K562 (cell line): ENCODE results near the gene C2orf42. TPM values are rescaled to one million over a fixed set of nuclear protein-coding genes. Genes with fewer than 3 reads are reported as not detected.

Experiments
- CAMTA2 ChIP-seq: fragments of 250-450 bp; sonication (Bioruptor Pico); conservative IDR thresholded peaks from 2 replicates; pipeline ENCODE4 v1.5.1; 2022
- HSF4 ChIP-seq: fragments of 250-450 bp; sonication (Bioruptor Pico); IDR thresholded peaks from 2 replicates; pipeline ENCODE4 v2.1.2; 2022; ENCODE audit warnings: mild to moderate bottlenecking, moderate library complexity, borderline replicate concordance
- KAT7 ChIP-seq: sonication (generic); formaldehyde crosslinking; IDR thresholded peaks from 2 replicates; pipeline ENCODE4 v1.8.0; 2022; ENCODE audit warnings: missing genetic modification reagents, mild to moderate bottlenecking, borderline replicate concordance
- TEAD4 ChIP-seq, 2 experiments: sonication (generic) in 1 of 2; formaldehyde crosslinking in 1 of 2; IDR thresholded peaks; 2 replicates each; pipeline versions ENCODE4 v1.6.1 to v1.8.0; 2012 to 2022; ENCODE audit warnings: borderline replicate concordance in 1 of 2, inconsistent platforms in 1 of 2, low read length in 1 of 2, mild to moderate bottlenecking in 1 of 2, missing genetic modification reagents in 1 of 2
- ZNF217 ChIP-seq: sonication (generic); formaldehyde crosslinking; IDR thresholded peaks from 2 replicates; pipeline ENCODE4 v1.8.0; 2022; ENCODE audit warnings: mild to moderate bottlenecking, missing genetic modification reagents
- ZNF232 ChIP-seq: sonication (generic); formaldehyde crosslinking; IDR thresholded peaks from 2 replicates; pipeline ENCODE4 v1.8.0; 2022; ENCODE audit warnings: mild to moderate bottlenecking, missing genetic modification reagents
- ZNF384 ChIP-seq: IDR thresholded peaks from 2 replicates; pipeline ENCODE4 v1.6.1; 2012; ENCODE audit warnings: low read depth, low read length, improper control_type of control experiment
- ZNF76 ChIP-seq: fragments of 250-450 bp; sonication (Bioruptor Pico); IDR thresholded peaks from 2 replicates; pipeline ENCODE4 v1.4.0; 2020; ENCODE audit warnings: mild to moderate bottlenecking, moderate library complexity, borderline replicate concordance
- ZNF780A ChIP-seq: fragments of 250-450 bp; sonication (Bioruptor Pico); IDR thresholded peaks from 2 replicates; pipeline ENCODE4 v1.5.0; 2021; ENCODE audit warnings: mild to moderate bottlenecking
- polyA plus RNA-seq, 8 experiments: library from polyadenylated mRNA; depleted of rRNA in 4 of 8; stranded (reverse) in 5 of 8; unstranded in 3 of 8; fragments of >200 nt; fragmentation: Nextera tagmentation in 2 of 8; fragmentation: Illumina TruSeq in 1 of 8; extraction: Ambion mirVana in 2 of 8; extraction: Trizol in 1 of 8; gene quantifications; 2 replicates each; pipeline versions ENCODE4 v1.2.1 to v1.2.3, GENCODE V29; 2011 to 2014; ENCODE audit warnings: inconsistent platforms in 1 of 8, missing spikeins in 1 of 8
- total RNA-seq, 7 experiments: library from RNA; depleted of rRNA in 6 of 7; stranded (reverse); fragments of >200 nt in 6 of 7; fragmentation: Illumina TruSeq in 2 of 7; extraction: Trizol in 2 of 7; gene quantifications; 2 replicates each; pipeline versions ENCODE4 v1.2.1 to v1.2.3, GENCODE V29; 2011 to 2021; ENCODE audit warnings: low replicate concordance in 1 of 7
- TF ChIP-seq, protein P1 (sequence below): fragments of 450-650 bp; IDR thresholded peaks from 2 replicates; pipeline ENCODE4 v1.6.1; 2016; ENCODE audit warnings: mild to moderate bottlenecking, moderate library complexity
- TF ChIP-seq, protein P2 (sequence below): fragments of 250-450 bp; sonication (Bioruptor Pico); IDR thresholded peaks from 2 replicates; pipeline ENCODE4 v1.8.0; 2022; ENCODE audit warnings: inconsistent platforms
- TF ChIP-seq, protein P3 (sequence below): fragments of 250-450 bp; sonication (Bioruptor Pico); IDR thresholded peaks from 2 replicates; pipeline ENCODE4 v1.8.0; 2022; ENCODE audit warnings: inconsistent platforms, mild to moderate bottlenecking, moderate library complexity, borderline replicate concordance

The C2orf42 gene
- total and polyA plus RNA-seq, 9 of the 15 experiments (the other 6 are each of a cell fraction or from before 2014, with no cell fraction given) = 4.6 to 10.9 (median 7.5) TPM

DNA sequence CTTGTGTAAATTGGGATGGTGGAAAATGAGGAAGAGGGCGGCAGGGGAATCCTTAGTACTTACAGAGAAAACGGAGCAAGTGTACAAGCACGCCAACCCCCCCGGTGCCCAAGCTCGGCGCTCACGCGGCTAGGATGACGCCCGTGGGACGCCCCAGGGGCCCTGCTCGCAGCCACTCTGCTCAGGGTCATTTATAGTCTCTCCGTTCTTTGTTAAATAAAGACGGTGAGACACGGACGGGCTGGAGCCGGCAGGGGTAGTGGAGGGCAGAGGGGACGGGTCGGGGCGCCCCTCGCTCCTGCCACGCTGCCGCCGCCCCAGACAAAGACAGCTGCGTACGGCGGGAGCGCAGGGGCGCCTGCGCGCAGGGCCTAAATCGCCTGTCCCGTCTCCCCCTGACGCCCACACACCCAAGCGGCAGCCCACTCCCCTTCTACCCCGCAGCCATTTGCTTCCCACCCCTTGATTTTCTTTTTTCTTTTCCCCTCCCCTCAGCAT, 65.8 kb downstream of the C2orf42 start (continued):
- TF ChIP-seq, protein P1, sequence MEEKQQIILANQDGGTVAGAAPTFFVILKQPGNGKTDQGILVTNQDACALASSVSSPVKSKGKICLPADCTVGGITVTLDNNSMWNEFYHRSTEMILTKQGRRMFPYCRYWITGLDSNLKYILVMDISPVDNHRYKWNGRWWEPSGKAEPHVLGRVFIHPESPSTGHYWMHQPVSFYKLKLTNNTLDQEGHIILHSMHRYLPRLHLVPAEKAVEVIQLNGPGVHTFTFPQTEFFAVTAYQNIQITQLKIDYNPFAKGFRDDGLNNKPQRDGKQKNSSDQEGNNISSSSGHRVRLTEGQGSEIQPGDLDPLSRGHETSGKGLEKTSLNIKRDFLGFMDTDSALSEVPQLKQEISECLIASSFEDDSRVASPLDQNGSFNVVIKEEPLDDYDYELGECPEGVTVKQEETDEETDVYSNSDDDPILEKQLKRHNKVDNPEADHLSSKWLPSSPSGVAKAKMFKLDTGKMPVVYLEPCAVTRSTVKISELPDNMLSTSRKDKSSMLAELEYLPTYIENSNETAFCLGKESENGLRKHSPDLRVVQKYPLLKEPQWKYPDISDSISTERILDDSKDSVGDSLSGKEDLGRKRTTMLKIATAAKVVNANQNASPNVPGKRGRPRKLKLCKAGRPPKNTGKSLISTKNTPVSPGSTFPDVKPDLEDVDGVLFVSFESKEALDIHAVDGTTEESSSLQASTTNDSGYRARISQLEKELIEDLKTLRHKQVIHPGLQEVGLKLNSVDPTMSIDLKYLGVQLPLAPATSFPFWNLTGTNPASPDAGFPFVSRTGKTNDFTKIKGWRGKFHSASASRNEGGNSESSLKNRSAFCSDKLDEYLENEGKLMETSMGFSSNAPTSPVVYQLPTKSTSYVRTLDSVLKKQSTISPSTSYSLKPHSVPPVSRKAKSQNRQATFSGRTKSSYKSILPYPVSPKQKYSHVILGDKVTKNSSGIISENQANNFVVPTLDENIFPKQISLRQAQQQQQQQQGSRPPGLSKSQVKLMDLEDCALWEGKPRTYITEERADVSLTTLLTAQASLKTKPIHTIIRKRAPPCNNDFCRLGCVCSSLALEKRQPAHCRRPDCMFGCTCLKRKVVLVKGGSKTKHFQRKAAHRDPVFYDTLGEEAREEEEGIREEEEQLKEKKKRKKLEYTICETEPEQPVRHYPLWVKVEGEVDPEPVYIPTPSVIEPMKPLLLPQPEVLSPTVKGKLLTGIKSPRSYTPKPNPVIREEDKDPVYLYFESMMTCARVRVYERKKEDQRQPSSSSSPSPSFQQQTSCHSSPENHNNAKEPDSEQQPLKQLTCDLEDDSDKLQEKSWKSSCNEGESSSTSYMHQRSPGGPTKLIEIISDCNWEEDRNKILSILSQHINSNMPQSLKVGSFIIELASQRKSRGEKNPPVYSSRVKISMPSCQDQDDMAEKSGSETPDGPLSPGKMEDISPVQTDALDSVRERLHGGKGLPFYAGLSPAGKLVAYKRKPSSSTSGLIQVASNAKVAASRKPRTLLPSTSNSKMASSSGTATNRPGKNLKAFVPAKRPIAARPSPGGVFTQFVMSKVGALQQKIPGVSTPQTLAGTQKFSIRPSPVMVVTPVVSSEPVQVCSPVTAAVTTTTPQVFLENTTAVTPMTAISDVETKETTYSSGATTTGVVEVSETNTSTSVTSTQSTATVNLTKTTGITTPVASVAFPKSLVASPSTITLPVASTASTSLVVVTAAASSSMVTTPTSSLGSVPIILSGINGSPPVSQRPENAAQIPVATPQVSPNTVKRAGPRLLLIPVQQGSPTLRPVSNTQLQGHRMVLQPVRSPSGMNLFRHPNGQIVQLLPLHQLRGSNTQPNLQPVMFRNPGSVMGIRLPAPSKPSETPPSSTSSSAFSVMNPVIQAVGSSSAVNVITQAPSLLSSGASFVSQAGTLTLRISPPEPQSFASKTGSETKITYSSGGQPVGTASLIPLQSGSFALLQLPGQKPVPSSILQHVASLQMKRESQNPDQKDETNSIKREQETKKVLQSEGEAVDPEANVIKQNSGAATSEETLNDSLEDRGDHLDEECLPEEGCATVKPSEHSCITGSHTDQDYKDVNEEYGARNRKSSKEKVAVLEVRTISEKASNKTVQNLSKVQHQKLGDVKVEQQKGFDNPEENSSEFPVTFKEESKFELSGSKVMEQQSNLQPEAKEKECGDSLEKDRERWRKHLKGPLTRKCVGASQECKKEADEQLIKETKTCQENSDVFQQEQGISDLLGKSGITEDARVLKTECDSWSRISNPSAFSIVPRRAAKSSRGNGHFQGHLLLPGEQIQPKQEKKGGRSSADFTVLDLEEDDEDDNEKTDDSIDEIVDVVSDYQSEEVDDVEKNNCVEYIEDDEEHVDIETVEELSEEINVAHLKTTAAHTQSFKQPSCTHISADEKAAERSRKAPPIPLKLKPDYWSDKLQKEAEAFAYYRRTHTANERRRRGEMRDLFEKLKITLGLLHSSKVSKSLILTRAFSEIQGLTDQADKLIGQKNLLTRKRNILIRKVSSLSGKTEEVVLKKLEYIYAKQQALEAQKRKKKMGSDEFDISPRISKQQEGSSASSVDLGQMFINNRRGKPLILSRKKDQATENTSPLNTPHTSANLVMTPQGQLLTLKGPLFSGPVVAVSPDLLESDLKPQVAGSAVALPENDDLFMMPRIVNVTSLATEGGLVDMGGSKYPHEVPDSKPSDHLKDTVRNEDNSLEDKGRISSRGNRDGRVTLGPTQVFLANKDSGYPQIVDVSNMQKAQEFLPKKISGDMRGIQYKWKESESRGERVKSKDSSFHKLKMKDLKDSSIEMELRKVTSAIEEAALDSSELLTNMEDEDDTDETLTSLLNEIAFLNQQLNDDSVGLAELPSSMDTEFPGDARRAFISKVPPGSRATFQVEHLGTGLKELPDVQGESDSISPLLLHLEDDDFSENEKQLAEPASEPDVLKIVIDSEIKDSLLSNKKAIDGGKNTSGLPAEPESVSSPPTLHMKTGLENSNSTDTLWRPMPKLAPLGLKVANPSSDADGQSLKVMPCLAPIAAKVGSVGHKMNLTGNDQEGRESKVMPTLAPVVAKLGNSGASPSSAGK = peak; percentile 88
- TF ChIP-seq ZNF76 (CRISPR knock-in tag) (no peak), HSF4 (CRISPR knock-in tag) (no peak), ZNF384 (no peak), KAT7 (no peak), ZNF232 (CRISPR knock-in tag) (no peak; the same call in 1 of the 2 replicates), TEAD4 (IDR thresholded peaks at IDR 0.05; ENCODE audit: low read length) (no peak), TEAD4 (CRISPR knock-in tag; IDR thresholded peaks at IDR 0.05; ENCODE audit: borderline replicate concordance) (no peak), ZNF217 (CRISPR knock-in tag) (no peak), CAMTA2 (CRISPR knock-in tag) (peak; percentile 84; the same call in 1 of the 2 replicates), ZNF780A (no peak)
- TF ChIP-seq, protein P2, sequence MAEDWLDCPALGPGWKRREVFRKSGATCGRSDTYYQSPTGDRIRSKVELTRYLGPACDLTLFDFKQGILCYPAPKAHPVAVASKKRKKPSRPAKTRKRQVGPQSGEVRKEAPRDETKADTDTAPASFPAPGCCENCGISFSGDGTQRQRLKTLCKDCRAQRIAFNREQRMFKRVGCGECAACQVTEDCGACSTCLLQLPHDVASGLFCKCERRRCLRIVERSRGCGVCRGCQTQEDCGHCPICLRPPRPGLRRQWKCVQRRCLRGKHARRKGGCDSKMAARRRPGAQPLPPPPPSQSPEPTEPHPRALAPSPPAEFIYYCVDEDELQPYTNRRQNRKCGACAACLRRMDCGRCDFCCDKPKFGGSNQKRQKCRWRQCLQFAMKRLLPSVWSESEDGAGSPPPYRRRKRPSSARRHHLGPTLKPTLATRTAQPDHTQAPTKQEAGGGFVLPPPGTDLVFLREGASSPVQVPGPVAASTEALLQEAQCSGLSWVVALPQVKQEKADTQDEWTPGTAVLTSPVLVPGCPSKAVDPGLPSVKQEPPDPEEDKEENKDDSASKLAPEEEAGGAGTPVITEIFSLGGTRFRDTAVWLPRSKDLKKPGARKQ = no peak
- TF ChIP-seq, protein P3, sequence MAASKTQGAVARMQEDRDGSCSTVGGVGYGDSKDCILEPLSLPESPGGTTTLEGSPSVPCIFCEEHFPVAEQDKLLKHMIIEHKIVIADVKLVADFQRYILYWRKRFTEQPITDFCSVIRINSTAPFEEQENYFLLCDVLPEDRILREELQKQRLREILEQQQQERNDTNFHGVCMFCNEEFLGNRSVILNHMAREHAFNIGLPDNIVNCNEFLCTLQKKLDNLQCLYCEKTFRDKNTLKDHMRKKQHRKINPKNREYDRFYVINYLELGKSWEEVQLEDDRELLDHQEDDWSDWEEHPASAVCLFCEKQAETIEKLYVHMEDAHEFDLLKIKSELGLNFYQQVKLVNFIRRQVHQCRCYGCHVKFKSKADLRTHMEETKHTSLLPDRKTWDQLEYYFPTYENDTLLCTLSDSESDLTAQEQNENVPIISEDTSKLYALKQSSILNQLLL (CRISPR knock-in tag) = no peak
